Gastrocnemius medialis (tissue), 4 donors: Measurements from ENCODE around the gene CLIP4.

Experiments
- POLR2A ChIP-seq, 2 donors: fragments of 450-650 bp; IDR thresholded peaks; one replicate each; pipeline ENCODE4 v1.6.1; 2017; ENCODE audit warnings: antibody characterized with exemption in 2 of 2, mild to moderate bottlenecking in 2 of 2, moderate library complexity in 2 of 2
- TF ChIP-seq, protein P1 (sequence below), 5 experiments: fragments of 450-650 bp in 3 of 5; fragments of 200-600 bp in 2 of 5; sonication (generic) in 2 of 5; IDR thresholded peaks in 4 of 5; conservative IDR thresholded peaks in 1 of 5; 1 replicate in 4 of 5; 2 replicates in 1 of 5; pipeline ENCODE4 v1.5.1; 2016 to 2019; ENCODE audit warnings: antibody characterized with exemption in 5 of 5, mild to moderate bottlenecking in 3 of 5, moderate library complexity in 3 of 5

DNA sequence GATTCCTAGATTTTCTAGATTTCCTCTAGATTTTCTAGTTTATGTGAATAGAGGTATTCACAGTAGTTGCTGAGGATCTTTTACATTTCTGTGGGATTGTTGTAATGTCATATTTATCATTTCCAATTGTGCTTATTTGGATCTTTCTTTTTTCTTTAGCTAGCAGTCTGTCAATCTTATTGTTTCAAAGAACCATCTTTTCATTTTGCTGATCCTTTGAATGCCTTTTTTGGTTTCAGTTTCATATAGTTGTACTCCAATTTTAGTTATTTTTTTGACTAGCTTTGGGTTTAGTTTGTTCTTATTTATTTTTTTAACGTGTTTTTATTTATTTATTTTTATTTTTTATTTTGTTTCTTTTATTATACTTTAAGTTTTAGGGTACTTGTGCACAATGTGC, 24.5 kb downstream of the CLIP4 start:
- TF ChIP-seq, protein P1, sequence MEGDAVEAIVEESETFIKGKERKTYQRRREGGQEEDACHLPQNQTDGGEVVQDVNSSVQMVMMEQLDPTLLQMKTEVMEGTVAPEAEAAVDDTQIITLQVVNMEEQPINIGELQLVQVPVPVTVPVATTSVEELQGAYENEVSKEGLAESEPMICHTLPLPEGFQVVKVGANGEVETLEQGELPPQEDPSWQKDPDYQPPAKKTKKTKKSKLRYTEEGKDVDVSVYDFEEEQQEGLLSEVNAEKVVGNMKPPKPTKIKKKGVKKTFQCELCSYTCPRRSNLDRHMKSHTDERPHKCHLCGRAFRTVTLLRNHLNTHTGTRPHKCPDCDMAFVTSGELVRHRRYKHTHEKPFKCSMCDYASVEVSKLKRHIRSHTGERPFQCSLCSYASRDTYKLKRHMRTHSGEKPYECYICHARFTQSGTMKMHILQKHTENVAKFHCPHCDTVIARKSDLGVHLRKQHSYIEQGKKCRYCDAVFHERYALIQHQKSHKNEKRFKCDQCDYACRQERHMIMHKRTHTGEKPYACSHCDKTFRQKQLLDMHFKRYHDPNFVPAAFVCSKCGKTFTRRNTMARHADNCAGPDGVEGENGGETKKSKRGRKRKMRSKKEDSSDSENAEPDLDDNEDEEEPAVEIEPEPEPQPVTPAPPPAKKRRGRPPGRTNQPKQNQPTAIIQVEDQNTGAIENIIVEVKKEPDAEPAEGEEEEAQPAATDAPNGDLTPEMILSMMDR (IDR thresholded peaks at IDR 0.05 in 4 of 5, conservative IDR thresholded peaks at IDR 0.05 in 1 of 5) = no peak
- no peak for TF ChIP-seq POLR2A (IDR thresholded peaks at IDR 0.05)
